ENCODE results near the gene DHRS1. TPM values are rescaled to one million over a fixed set of nuclear protein-coding genes. Genes with fewer than 3 reads are reported as not detected.

Gene DHRS1
- polyA plus RNA-seq, 1 donor (not counting 4 experiments of a cell fraction or from before 2014, with no cell fraction given), result 65.1 TPM

DNA sequence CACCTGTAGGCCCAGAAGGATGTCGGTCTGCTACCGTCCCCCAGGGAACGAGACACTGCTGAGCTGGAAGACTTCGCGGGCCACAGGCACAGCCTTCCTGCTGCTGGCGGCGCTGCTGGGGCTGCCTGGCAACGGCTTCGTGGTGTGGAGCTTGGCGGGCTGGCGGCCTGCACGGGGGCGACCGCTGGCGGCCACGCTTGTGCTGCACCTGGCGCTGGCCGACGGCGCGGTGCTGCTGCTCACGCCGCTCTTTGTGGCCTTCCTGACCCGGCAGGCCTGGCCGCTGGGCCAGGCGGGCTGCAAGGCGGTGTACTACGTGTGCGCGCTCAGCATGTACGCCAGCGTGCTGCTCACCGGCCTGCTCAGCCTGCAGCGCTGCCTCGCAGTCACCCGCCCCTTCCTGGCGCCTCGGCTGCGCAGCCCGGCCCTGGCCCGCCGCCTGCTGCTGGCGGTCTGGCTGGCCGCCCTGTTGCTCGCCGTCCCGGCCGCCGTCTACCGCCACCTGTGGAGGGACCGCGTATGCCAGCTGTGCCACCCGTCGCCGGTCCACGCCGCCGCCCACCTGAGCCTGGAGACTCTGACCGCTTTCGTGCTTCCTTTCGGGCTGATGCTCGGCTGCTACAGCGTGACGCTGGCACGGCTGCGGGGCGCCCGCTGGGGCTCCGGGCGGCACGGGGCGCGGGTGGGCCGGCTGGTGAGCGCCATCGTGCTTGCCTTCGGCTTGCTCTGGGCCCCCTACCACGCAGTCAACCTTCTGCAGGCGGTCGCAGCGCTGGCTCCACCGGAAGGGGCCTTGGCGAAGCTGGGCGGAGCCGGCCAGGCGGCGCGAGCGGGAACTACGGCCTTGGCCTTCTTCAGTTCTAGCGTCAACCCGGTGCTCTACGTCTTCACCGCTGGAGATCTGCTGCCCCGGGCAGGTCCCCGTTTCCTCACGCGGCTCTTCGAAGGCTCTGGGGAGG, 11.3 kb upstream of the DHRS1 start, which contains the start of gene LTB4R:
LTB4R (plus strand) TSS at position 857 of the 959 bp plus-strand sequence. CDS start 4,150 bp downstream, outside the sequence.
- TF ChIP-seq EZH2 (IDR thresholded peaks at IDR 0.05; ENCODE audit: low read length), result no peak
- TF ChIP-seq, protein P1, sequence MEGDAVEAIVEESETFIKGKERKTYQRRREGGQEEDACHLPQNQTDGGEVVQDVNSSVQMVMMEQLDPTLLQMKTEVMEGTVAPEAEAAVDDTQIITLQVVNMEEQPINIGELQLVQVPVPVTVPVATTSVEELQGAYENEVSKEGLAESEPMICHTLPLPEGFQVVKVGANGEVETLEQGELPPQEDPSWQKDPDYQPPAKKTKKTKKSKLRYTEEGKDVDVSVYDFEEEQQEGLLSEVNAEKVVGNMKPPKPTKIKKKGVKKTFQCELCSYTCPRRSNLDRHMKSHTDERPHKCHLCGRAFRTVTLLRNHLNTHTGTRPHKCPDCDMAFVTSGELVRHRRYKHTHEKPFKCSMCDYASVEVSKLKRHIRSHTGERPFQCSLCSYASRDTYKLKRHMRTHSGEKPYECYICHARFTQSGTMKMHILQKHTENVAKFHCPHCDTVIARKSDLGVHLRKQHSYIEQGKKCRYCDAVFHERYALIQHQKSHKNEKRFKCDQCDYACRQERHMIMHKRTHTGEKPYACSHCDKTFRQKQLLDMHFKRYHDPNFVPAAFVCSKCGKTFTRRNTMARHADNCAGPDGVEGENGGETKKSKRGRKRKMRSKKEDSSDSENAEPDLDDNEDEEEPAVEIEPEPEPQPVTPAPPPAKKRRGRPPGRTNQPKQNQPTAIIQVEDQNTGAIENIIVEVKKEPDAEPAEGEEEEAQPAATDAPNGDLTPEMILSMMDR (optimal IDR thresholded peaks at IDR 0.05 in 1 of 3, IDR thresholded peaks at IDR 0.05 in 1 of 3, conservative IDR thresholded peaks at IDR 0.05 in 1 of 3; ENCODE audit: extremely low read depth in 1 of 3, insufficient read depth in 2 of 3, low read length in 3 of 3), result peak in 1 of 3 experiments; percentile 1
- no peak for FAIRE-seq

DNA sequence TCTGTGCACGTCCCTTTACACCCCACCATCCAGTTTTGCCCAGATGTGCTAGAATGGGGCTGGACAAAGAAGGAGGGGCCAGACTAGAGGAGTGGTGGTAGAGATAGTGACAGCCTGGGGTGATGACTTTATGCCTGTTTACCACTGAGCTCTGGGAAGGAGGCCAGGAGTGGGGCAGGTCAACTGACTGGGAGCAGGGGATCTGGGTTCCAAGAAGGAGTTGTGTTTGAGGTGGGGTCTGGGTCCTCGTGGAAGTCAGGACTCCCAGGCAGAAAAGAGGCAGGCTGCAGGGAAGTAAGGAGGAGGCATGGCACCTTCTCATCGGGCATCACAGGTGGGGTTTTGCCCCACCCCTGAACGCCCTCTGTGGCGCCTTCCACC, 10.7 kb upstream of the DHRS1 start:
- DNase-seq (ENCODE audit: low read depth, low spot score) (no peak), FAIRE-seq (no peak)
- TF ChIP-seq, protein P1 (optimal IDR thresholded peaks at IDR 0.05 in 1 of 3, IDR thresholded peaks at IDR 0.05 in 1 of 3, conservative IDR thresholded peaks at IDR 0.05 in 1 of 3; ENCODE audit: extremely low read depth in 1 of 3, insufficient read depth in 2 of 3, low read length in 3 of 3), result no peak
- TF ChIP-seq EZH2 (IDR thresholded peaks at IDR 0.05; ENCODE audit: low read length), result no peak
- dilution Hi-C loops (cut with MboI; ENCODE audit: extremely low pct_ligation_motif_present, low sequenced_read_pairs), result no loop called here
- Histone ChIP-seq H3K4me2 (ENCODE audit: control insufficient read depth, extremely low read depth, insufficient read depth, low read depth, low read length) (peak overlapping the region; percentile 88), H3K9ac (ENCODE audit: control insufficient read depth, extremely low read depth, insufficient read depth, low read length) (peak overlapping the region; percentile 26), H3K36me3 (ENCODE audit: control insufficient read depth in 2 of 2, extremely low read depth in 1 of 2, insufficient read depth in 2 of 2, low read length in 2 of 2) (peaks cover 27 to 32% of the 10 kb centered on the region in 2 experiments), H3K27ac (ENCODE audit: control insufficient read depth, insufficient read depth, low read length) (peak overlapping the region; percentile 35), H3K9me3 (ENCODE audit: control insufficient read depth, low read depth, low read length) (no peaks in the 10 kb centered on the region), H3K9me1 (ENCODE audit: control insufficient read depth, extremely low read depth, insufficient read depth, low read length) (no peaks in the 10 kb centered on the region), H3K27me3 (ENCODE audit: control insufficient read depth, extremely low read depth, insufficient read depth, low read length) (no peaks in the 10 kb centered on the region), H3K4me1 (ENCODE audit: control insufficient read depth, extremely low read depth, insufficient read depth, low read length) (peaks cover 57% of the 10 kb centered on the region), H4K20me1 (ENCODE audit: control insufficient read depth, extremely low read depth, insufficient read depth, low read length) (no peaks in the 10 kb centered on the region), H2AFZ (ENCODE audit: control insufficient read depth, low read length) (no peak overlapping the region), H3K79me2 (ENCODE audit: control insufficient read depth, insufficient read depth, low read length) (peaks cover 4% of the 10 kb centered on the region), H3K4me3 (ENCODE audit: control insufficient read depth in 2 of 3, extremely low read depth in 1 of 3, insufficient read depth in 2 of 3, low read depth in 1 of 3, low read length in 3 of 3) (peak overlapping the region; percentile 8 to 18 (median 11))

More for the DNA sequence above, 11.3 kb upstream of the DHRS1 start, which contains the start of gene LTB4R:
- Histone ChIP-seq H3K27me3 (ENCODE audit: control insufficient read depth, extremely low read depth, insufficient read depth, low read length) (no peaks in the 10 kb centered on the region), H3K9me3 (ENCODE audit: control insufficient read depth, low read depth, low read length) (no peaks in the 10 kb centered on the region), H3K9ac (ENCODE audit: control insufficient read depth, extremely low read depth, insufficient read depth, low read length) (peak within 1 kb of the TSS; percentile 36), H3K27ac (ENCODE audit: control insufficient read depth, insufficient read depth, low read length) (peak within 1 kb of the TSS; percentile 35), H3K4me2 (ENCODE audit: control insufficient read depth, extremely low read depth, insufficient read depth, low read depth, low read length) (peak within 1 kb of the TSS; percentile 88), H3K9me1 (ENCODE audit: control insufficient read depth, extremely low read depth, insufficient read depth, low read length) (no peaks in the 10 kb centered on the region), H2AFZ (ENCODE audit: control insufficient read depth, low read length) (peak within 1 kb of the TSS; percentile 4), H3K36me3 (ENCODE audit: control insufficient read depth in 2 of 2, extremely low read depth in 1 of 2, insufficient read depth in 2 of 2, low read length in 2 of 2) (peaks cover 20 to 28% of the 10 kb centered on the region in 2 experiments), H4K20me1 (ENCODE audit: control insufficient read depth, extremely low read depth, insufficient read depth, low read length) (no peaks in the 10 kb centered on the region), H3K4me1 (ENCODE audit: control insufficient read depth, extremely low read depth, insufficient read depth, low read length) (peaks cover 64% of the 10 kb centered on the region), H3K4me3 (ENCODE audit: control insufficient read depth in 2 of 3, extremely low read depth in 1 of 3, insufficient read depth in 2 of 3, low read depth in 1 of 3, low read length in 3 of 3) (peak within 1 kb of the TSS; percentile 11 to 31 (median 19)), H3K79me2 (ENCODE audit: control insufficient read depth, insufficient read depth, low read length) (peaks cover 4% of the 10 kb centered on the region)
- DNase-seq (ENCODE audit: low read depth, low spot score), result no peak
- dilution Hi-C loops (cut with MboI; ENCODE audit: extremely low pct_ligation_motif_present, low sequenced_read_pairs), result no loop called here

All from keratinocyte (primary cell).